Measurements from ENCODE around the gene PUS1.

GRCh38 chr12:131920902-131921840 lies 7.9 kb upstream of the PUS1 start:
- TF ChIP-seq ZZZ3 (IDR thresholded peaks at IDR 0.05) (no peak), CXXC5 (CRISPR knock-in tag; IDR thresholded peaks at IDR 0.05) (no peak), POLR2A (conservative IDR thresholded peaks at IDR 0.05) (no peak), ZNF274 (IDR thresholded peaks at IDR 0.05; ENCODE audit: borderline replicate concordance, low read depth, low read length) (no peak), ZNF121 (CRISPR knock-in tag; conservative IDR thresholded peaks at IDR 0.05) (no peak), SREBF2 (CRISPR knock-in tag; IDR thresholded peaks at IDR 0.05) (no peak)
